HG03196 (cell line): ENCODE data around the gene ZC3H13.

Experiments used
- ATAC-seq: cut with Tn5 transposase; IDR thresholded peaks from one replicate; pipeline ENCODE4 v1.9.1; 2021; ENCODE audit not compliant: unreplicated experiment

ZC3H13 gene

GRCh38 chr13:45941261-45941660 is 111.3 kb downstream of the ZC3H13 start:
- no peak for ATAC-seq

- no peak for ATAC-seq
These were observed 112.5 kb downstream of the ZC3H13 start for GRCh38 chr13:45940061-45940460.

GRCh38 chr13:45936621-45937020 is 115.9 kb downstream of the ZC3H13 start:
- no peak for ATAC-seq

GRCh38 chr13:45934283-45934682 is 118.3 kb downstream of the ZC3H13 start:
- ATAC-seq = no peak

- no peak for ATAC-seq
These were observed 119.2 kb downstream of the ZC3H13 start for GRCh38 chr13:45933203-45933908.

GRCh38 chr13:45932676-45933075 is 119.9 kb downstream of the ZC3H13 start:
- ATAC-seq = no peak

GRCh38 chr13:45932172-45932571 is 120.4 kb downstream of the ZC3H13 start:
- no peak for ATAC-seq

- no peak for ATAC-seq
These were observed 121.3 kb downstream of the ZC3H13 start for GRCh38 chr13:45931211-45931610.

GRCh38 chr13:45930177-45930576 is 122.4 kb downstream of the ZC3H13 start:
- ATAC-seq = no peak

- ATAC-seq = no peak
These were observed 123.7 kb downstream of the ZC3H13 start for GRCh38 chr13:45928843-45929242.

GRCh38 chr13:45928176-45928575 is 124.4 kb downstream of the ZC3H13 start:
- ATAC-seq = no peak

GRCh38 chr13:45926741-45927140 is 125.8 kb downstream of the ZC3H13 start:
- no peak for ATAC-seq

- no peak for ATAC-seq
These were observed 127.4 kb downstream of the ZC3H13 start for GRCh38 chr13:45925151-45925550.

GRCh38 chr13:45921162-45921736 is 131.3 kb downstream of the ZC3H13 start:
- no peak for ATAC-seq

GRCh38 chr13:45918597-45918996 is 133.9 kb downstream of the ZC3H13 start:
- no peak for ATAC-seq

- no peak for ATAC-seq
These were observed 135.5 kb downstream of the ZC3H13 start for GRCh38 chr13:45917019-45917418.

GRCh38 chr13:45915686-45916439 is 136.7 kb downstream of the ZC3H13 start:
- no peak for ATAC-seq

- no peak for ATAC-seq
These were observed 142.9 kb downstream of the ZC3H13 start for GRCh38 chr13:45909673-45910072.

GRCh38 chr13:45909089-45909488 is 143.5 kb downstream of the ZC3H13 start:
- ATAC-seq = no peak

- no peak for ATAC-seq
These were observed 145.0 kb downstream of the ZC3H13 start for GRCh38 chr13:45907503-45907902.
